Thyroid gland (tissue), 4 donors: ENCODE measurements around the gene TMEM26.

ENCODE experiments used
- CTCF ChIP-seq, 6 experiments: fragments of 200-600 bp in 3 of 6; fragments of 450-650 bp in 3 of 6; sonication (generic) in 3 of 6; IDR thresholded peaks; one replicate each; pipeline ENCODE4 v1.5.1; 2016 to 2019; ENCODE audit warnings: antibody characterized with exemption in 6 of 6, mild to moderate bottlenecking in 2 of 6, inconsistent platforms in 1 of 6, moderate library complexity in 1 of 6
- POLR2A ChIP-seq, 2 donors: fragments of 450-650 bp; IDR thresholded peaks; one replicate each; pipeline ENCODE4 v1.6.1; 2017; ENCODE audit warnings: antibody characterized with exemption in 2 of 2, mild to moderate bottlenecking in 2 of 2, moderate library complexity in 1 of 2

- TF ChIP-seq CTCF (IDR thresholded peaks at IDR 0.05) (no peak), POLR2A (IDR thresholded peaks at IDR 0.05) (no peak)
Measured at GRCh38 chr10:61376377-61376776, 76.8 kb downstream of the TMEM26 start.
